GM18508 (cell line): Measurements from ENCODE around the gene AXIN2.

ENCODE experiments used
- ATAC-seq: cut with Tn5 transposase; IDR thresholded peaks from one replicate; pipeline ENCODE4 v1.9.1; 2021; ENCODE audit warnings: moderate number of reproducible peaks; ENCODE audit not compliant: insufficient read depth, unreplicated experiment

The AXIN2 gene

GRCh38 chr17:65556014-65556909, 5.2 kb downstream of the AXIN2 start:
- ATAC-seq = no peak

- ATAC-seq = no peak
Observed at GRCh38 chr17:65554553-65555223, 6.8 kb downstream of the AXIN2 start.

GRCh38 chr17:65553646-65554552, 7.5 kb downstream of the AXIN2 start:
- no peak for ATAC-seq

- no peak for ATAC-seq
Observed at GRCh38 chr17:65553009-65553645, 8.3 kb downstream of the AXIN2 start.

DNA sequence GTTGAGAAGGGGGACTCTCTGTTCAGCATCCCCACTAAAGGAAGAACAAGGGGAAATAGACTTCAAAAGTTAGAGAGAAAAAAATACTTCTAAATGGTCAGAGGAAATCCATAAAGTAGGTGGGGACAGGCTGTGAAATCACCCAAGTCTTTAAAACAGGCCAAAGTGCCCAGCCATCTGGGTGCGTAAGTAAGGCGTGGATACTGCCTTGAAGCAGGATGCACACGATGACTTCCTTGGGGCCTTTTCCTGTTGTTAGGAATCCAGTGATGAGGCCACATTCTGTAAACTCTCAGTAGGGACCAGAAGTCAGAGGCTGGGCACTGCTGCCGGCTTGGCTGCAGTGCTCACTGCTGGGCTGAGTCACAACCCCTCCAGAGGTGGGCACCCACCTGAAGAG, 9.2 kb downstream of the AXIN2 start:
- ATAC-seq = no peak

- no peak for ATAC-seq
Observed at GRCh38 chr17:65551267-65552040, 10.0 kb downstream of the AXIN2 start.

DNA sequence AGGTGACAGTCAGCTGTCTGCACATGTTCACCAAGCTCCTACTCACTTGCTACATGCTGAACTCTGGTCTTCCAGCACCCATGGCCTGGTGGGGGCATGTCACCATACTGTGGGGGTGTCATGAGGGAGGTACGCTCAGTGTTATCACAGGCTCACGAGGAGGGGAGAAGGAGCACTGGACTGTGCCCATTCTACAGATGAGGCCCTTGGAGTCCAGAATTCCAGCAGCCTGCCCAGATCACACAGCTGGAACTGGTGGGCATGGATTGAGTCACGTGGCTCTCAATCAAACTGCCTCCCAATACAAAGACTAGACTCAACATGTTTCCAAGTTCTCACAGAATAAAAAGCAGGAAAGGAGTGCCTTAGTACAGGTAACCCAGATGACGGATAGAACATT, 10.7 kb downstream of the AXIN2 start:
- no peak for ATAC-seq

DNA sequence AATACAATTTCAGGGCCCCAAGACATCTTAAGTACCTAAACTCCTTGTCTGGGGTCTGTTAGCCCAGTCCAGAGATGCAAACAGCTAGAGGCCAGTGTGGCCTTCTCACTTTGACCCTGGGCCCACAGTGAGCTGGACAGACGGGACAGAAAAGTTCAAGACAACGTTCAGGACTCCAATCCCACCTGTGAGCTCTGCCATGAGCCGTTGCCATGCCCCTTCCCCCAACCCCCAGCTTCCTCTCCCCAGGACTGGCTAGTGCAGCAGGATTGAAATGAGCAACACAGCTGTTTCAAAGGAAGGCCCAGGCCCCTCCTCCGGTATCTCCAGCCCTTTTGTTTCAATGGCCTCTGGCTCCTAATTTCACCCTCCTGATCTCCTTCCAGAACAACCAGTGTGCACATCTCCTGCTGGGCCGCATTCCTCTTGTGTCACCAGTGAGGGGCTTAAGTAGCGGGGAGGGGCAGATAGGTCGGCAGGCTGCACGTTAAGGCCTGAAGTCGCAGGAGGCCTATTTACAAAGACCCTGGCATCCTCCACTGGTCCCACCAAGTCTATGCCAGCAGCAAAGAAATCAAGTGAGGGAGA, 11.3 kb downstream of the AXIN2 start:
- no peak for ATAC-seq

DNA sequence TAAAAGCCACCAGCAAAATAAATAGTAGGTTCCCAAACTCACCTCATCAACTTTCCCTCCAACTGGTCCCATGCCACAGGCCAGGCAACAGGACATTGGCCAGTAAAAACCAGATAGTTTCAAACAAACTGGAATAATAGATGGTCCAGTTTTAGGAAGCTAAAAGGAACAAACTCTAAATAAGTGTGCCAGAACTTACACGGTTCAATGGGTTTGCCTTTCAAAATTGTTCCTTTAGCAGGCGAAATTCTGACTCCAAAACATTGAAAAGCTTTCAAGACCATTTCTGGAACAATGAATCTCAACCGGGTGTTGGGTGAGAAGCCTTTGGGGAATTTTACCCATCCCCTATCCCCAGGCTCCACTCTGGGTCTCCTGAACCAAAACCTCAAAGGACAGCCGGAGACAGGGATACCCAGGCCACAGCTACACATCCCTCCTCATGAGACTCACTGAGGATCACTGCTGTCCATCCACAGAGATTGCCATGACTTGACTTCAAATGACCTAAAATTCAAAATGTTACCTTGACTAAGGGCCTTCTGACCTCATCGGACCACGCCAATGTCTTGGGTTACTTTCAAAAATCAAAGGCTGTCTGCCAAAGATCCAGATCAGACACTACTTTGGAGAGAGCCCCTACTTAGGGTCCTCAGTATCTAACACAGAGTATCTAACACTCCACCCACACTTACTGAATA, 13.0 kb downstream of the AXIN2 start:
- ATAC-seq = no peak

DNA sequence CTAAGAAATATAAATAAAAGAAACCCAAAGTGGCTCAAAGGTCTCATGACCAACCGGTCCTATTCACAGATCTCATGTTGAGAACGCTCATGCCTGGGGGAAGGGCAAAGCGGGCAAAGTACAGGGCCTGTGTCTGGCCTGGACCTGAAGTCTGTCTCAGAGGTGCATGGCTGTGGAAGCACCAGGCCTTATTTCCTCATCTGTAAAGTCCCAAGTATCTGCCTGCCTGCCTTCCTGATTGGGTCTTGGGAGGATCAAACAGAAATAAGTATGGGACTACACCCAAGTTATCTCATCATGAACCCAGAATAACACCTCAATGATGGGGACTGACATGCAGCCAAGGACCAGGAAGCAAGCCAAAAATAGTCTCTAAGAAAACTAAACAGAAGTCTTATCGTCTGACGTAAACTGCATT, 14.2 kb downstream of the AXIN2 start:
- no peak for ATAC-seq

GRCh38 chr17:65546579-65546978, 14.9 kb downstream of the AXIN2 start:
- no peak for ATAC-seq

DNA sequence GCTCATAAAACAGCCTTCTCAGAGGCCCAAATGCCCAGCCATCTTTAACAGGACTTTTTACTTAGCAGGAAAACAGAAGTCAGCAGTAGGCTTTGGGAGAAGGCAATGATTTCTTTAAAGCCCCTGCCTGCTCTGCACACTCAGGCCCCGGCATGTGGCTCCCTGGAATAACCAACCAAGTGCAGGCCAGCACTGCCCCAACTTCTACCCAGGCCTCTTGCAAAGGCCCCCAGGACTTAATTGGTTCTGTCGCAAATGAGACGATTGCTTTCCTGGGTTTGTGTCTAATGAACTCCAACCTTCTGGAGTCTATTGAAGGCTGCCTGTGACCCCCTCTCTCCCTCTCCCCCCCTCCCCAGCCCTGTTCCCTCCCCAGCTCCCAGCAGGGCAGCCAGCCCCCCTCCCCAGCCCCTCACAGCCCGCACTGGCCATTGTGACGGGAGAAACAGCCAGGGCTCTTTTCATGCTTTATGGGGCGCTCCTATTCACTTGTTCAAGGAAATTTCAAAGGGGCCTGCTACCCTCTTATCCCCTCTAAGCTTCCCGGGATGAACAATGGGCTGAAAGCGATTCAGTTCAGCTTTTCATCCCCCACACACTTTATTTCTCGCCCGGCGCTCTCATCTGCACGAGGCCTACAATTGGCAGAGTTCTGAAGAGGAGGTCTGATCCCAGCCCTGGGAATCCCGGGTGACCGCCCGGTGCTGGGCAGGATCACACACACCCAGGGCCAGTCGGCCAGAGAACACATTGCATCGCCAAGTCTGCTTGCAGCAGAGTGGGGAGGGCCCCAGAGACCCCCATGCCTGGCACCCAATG, 15.5 kb downstream of the AXIN2 start:
- no peak for ATAC-seq

- no peak for ATAC-seq
Observed at GRCh38 chr17:65544672-65545071, 16.8 kb downstream of the AXIN2 start.

DNA sequence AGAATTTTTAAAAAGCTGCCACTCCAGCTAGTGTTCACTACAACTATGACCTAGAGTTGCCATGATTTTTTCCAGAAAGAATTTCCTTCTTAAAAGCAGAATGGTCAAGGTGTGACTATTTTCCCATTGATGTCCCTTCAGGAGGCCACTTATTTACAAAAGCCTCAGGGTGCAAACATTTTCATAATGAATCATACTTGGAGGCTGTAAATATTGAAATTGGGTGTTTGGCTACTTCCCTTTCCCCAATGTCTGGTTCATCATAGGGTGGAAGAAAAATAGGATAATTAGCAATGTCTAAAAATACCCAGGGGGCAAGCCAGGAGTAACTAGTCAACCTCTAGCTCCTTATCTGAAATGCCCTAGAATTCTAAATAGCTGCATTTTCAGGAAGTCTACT, 18.8 kb downstream of the AXIN2 start:
- no peak for ATAC-seq

DNA sequence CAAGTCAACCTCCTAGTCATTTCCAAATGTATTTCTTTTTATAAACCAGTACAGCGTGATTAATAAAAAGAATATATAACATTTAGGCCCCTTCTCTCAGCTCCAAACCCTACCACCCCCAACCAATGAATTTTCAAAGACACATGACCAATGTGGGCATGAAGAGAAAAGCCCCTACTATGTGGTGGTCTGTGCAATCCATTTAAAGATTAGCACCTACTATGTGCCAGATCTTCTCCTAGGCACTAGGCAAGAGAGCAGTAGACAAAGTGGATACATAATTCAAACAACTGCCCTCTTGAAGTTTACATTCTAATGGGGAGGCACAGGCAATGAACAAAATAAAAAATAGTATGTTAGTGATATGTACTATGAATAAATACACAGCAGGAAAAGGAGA, 19.4 kb downstream of the AXIN2 start:
- ATAC-seq = no peak

DNA sequence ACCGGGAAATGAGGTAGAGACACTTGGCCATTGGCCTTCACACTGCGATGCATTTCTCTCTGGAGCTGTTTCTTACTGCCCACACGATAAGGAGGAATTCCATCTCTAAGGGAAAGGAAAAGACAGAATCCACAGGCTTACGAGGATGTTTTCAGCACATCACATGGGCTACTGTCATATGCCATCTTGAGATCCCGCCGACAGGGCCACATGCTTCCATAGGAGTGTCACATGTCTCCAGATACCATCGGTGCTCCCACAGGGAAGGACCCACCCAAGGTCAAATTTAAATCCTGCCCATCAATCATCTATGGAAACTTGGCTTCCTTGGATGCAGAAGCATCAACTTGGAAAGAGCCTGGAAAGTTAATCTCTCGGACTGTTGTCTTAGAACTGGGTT, 20.0 kb downstream of the AXIN2 start:
- ATAC-seq = no peak

DNA sequence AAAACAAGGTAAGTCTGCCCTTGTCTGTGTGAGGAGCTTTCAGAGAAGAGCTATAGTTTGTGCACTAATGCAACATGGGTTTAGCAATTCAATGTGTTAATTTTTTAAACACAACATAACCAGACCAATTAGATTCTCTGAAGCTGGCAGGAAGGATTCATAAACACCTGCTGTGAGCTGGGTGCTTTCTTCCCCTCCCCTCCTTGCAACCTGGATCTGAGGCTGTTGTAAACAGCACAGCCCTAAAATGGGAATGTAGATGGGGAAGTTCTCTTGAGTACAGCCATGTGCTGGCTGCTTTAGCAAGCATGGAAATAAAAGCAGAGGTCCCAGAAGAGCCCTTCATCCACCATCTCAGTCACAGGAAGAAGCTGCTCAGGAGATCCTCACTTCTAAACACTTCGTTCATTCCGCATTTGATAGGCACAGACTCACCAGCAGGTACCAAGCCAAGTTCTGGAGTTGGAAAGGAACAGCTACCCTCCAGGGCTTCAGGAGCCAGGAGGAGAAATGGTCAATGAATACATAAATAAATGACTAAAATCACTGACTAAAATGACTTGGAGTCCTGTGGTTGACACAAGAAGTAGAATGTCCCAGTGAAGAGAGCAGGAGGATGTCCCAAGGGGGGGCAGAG, 21.7 kb downstream of the AXIN2 start:
- ATAC-seq = no peak
